C4-2B (cell line): ENCODE measurements around the gene CERS4.

Source experiments
- ZFX ChIP-seq: fragments of 450-650 bp; IDR thresholded peaks from 2 replicates; pipeline ENCODE4 v1.6.1; 2017
- TF ChIP-seq, protein P1 (sequence below): fragments of 450-650 bp; conservative IDR thresholded peaks from 2 replicates; pipeline ENCODE4 v1.5.1; 2017; ENCODE audit warnings: mild to moderate bottlenecking

DNA sequence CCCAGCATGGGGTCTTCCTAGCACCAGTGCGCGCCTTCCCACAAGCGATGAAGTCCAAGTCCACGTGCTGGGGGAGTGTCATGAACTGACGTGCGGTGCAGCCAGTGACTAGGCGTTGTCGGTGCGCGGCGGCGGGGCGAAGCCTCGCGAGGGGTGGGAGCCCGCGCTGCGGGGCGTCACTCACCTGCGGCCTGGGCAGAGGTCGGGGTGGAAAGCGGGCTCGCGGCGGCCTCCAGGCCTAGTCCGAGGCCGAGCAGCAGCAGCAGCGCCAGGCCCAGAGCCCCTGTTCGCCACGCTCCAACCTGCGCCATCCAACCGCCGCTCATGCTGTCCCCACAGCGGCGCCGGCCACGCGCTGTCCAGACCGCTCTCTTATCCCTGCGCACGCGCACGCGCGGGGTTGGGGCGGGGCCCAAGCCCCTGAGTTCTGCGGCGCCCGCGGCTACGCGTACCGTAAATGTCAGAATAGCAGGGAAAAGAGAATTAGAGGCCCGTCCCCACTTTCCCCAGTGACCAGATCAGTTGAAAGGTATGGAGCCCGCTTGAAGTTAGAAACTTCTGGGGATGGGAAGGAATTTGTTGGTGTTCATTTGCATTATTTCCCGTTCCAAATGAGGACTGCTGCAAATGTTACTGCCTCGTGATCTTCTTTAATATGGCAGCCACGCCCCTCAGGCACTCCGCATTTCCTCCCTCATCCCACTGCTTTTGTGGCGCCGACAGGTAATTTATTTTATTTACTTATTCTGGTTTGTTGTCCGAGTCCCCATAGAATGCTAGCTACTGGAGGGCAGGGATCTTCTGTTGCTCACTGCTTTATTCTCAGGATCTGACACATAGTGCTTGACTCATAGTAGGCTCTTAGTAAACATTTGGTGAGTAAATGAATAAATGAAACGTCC lies 99.0 kb downstream of the CERS4 start, which contains the start of gene CD320:
- TF ChIP-seq, protein P1, sequence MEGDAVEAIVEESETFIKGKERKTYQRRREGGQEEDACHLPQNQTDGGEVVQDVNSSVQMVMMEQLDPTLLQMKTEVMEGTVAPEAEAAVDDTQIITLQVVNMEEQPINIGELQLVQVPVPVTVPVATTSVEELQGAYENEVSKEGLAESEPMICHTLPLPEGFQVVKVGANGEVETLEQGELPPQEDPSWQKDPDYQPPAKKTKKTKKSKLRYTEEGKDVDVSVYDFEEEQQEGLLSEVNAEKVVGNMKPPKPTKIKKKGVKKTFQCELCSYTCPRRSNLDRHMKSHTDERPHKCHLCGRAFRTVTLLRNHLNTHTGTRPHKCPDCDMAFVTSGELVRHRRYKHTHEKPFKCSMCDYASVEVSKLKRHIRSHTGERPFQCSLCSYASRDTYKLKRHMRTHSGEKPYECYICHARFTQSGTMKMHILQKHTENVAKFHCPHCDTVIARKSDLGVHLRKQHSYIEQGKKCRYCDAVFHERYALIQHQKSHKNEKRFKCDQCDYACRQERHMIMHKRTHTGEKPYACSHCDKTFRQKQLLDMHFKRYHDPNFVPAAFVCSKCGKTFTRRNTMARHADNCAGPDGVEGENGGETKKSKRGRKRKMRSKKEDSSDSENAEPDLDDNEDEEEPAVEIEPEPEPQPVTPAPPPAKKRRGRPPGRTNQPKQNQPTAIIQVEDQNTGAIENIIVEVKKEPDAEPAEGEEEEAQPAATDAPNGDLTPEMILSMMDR: no peak
- peak; percentile 85; the same call in 1 of the 2 replicates for TF ChIP-seq ZFX
